AG08395 (cell line): ENCODE results near the gene ZNF527.
"Not testable (repeated sequence)": the region's sequence is repeated elsewhere in the genome, so short reads cannot be mapped to it uniquely, and the experiment has no call there.

Experiments
- DNase-seq: peaks from one replicate; pipeline ENCODE4 v3.0.0; 2012; ENCODE audit warnings: mixed read lengths, low spot score

ZNF527 gene

DNA sequence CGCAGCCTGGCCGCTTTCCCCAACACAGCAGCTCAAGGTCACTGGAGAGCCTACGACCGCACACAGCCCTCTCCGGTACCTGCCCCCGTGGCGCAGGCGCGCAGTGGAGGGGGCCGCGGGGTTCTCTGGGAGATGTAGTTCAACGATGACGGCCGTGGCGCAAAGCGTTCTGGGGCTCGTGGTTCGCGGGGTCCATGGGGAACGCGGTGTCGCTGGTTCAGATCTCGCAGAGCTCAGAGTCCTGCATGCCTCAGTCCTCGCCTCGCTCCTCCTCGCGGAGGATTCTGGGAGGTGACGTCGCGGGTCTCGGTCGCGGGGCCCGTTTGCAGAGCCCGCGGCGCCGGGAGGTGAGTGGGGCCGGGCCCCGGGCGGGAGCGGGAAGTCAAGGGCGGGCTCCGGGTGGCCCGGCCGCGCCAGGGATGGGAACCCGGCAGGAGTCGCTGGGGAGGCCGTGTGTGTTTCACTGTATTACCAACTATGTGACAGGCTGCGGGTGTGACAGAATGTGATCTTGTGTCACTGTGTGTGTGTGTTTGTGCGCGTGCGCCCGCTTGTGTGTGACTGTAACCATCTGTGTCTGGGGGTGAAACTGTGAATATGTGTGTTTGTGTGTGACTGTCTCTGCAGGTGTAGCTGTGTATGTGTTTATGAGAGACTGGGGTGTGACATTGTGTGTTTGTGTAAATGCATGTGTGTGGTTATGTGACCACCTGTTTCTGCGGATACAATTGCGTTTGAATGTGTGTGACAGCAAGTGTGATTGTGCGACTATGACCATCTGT, at the start of gene ZNF527:
TSS of gene ZNF527 (plus strand) at position 220 of the 782 bp plus-strand sequence. CDS start 3,100 bp downstream, outside the sequence.
- peak; percentile 98 for DNase-seq

DNA sequence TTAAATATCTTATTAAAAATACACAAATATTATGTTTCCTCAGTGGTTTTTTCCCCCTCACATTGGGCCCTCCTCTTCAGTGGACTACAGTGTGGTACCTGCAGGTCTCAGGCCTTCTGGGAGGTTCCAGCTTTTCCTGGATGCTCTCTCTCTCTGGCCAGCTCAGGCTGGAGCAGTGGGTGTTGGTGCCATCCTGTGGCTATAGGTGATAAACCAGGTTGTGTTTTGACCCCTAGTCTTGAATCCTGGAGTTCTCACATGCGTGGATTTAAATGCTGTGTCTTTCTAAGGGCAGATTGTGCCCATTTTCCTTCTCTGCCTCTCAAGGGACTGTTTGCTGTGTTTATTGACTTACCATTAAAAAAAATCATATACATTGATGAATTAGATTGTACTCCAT, 41.2 kb upstream of the ZNF527 start:
- DNase-seq, result no peak

DNA sequence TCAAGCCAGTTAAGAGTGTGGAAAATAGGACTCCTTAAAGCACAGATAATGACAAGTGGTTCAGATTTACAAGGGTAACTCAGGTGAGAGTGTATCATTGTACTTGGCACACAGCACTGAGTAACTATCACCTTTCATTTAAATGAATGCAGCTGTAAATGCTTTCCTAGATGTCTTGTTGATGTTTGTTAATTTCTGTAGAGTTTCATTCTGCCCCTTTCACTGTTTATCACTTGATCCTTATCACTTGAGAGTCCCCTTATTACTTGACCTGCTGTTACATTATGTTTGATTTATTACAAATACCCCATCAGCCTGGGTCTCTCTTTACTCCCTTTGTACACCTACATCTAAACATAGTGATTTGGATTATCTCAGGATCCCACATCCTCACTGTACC, 38.1 kb upstream of the ZNF527 start:
- no peak for DNase-seq

DNA sequence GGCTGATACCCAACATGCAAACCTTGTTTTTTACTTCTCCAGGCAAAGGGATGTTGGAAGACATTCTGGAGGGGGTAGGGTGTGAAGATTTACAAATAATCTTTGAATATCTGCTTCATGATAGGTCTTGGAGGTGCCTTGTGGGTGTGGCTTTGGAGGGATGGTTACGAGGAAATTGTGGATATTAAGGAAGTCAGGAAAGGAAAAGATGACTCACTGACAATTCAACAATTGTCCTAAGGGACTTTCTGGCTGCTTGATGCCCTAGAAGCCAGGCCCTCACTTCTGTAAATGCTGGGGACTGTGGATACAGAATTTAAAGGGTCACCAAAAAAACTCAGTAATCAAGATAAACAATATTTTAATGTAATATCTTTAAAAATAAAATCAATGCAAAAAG, 37.4 kb upstream of the ZNF527 start:
- DNase-seq, result no peak

DNA sequence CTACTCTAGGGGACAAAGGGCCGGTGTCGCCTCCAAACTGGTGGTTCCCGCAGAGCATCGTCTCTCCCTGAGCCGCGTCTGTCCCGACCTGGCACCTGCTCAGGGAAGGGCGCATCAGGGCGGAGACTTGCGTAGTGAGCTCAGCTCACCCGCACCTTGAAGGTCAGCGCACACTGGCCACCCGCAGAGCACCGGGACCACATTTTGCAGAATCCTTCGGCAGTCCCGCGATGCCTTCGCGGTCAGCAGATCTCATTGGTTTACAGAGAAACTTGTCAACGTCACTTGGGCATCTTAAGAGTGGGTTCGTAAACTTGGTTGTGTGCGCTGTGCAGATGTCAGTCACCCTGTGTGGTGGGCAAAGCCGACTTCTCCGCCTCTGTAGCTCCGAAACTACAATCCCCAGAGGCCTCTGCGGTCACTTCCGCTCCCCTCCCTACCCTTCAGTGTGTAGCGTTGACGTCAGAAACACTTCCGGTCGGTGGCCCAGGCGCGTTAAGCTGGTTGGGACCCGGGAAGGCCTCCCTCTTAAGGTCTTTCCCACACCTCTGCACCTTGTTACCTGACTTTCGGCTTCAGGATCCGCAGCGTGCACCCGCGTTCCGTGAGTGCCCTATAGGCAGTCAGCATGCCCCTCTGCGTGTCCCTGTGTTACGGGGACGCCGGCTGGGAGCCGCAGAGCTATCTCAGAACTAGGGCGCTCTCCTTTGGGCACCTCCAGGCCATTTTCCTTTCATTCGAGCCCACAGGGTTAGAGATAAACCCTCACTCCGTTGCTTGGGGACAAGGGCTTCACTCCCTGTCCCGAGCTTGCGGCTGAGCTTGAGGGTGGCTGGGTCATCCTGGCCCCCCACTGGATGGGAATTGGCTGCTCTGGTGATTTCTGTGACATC, 36.5 kb upstream of the ZNF527 start:
- peak; percentile 95 for DNase-seq

GRCh38 chr19:37342753-37343152, 28.1 kb upstream of the ZNF527 start:
- no peak for DNase-seq

DNA sequence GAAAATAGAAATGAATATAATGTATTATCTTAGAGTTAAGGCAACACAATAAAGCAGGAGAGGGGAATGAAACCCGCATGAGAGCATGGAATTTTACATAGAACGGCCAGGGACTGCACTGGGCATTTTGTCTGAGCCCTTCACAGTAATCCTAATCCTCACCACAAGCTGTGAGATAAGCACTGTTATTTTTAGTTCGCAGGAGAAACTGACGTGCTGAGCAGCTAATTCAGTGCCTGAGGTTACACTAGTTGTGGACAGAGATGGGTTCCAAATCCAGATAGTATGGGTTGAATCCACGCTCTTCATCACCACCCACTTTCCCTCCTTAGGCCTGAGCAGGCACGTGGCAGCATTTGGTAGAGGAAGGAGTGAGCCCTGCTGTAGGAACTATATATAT, 24.8 kb upstream of the ZNF527 start:
- no peak for DNase-seq

GRCh38 chr19:37348060-37348459, 22.8 kb upstream of the ZNF527 start:
- DNase-seq, result no peak

GRCh38 chr19:37353968-37354367, 16.9 kb upstream of the ZNF527 start:
- no peak for DNase-seq

DNA sequence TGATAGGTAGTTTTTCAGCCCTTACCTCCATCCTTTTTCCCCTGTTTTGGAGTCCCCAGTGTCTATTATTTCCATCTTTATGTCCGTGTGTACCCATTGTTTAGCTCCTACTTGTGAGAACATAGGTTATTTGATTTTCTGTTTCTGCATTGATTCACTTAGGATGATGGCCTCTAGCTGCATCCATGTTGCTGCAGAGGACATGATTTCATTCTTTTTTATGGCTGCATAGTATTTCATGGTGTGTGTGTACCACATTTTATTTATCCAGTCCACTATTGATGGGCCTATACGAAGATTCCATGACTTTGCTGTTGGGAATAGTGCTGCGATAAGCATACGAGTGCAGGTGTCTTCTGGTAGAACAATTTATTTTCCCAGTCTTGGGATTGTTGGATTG, 15.0 kb upstream of the ZNF527 start:
- DNase-seq, result no peak

GRCh38 chr19:37361994-37362393, 8.9 kb upstream of the ZNF527 start:
- DNase-seq, result peak; percentile 9

DNA sequence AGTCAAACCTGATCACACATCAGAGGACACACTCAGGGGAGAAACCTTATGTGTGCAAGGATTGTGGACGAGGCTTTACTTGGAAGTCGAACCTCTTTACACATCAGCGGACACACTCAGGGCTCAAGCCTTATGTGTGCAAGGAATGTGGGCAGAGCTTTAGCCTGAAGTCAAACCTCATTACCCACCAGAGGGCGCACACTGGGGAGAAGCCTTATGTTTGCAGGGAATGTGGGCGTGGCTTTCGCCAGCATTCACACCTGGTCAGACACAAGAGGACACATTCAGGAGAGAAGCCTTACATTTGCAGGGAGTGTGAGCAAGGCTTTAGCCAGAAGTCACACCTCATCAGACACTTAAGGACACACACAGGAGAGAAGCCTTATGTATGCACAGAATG, 8.2 kb upstream of the ZNF527 start:
- DNase-seq, result no peak

DNA sequence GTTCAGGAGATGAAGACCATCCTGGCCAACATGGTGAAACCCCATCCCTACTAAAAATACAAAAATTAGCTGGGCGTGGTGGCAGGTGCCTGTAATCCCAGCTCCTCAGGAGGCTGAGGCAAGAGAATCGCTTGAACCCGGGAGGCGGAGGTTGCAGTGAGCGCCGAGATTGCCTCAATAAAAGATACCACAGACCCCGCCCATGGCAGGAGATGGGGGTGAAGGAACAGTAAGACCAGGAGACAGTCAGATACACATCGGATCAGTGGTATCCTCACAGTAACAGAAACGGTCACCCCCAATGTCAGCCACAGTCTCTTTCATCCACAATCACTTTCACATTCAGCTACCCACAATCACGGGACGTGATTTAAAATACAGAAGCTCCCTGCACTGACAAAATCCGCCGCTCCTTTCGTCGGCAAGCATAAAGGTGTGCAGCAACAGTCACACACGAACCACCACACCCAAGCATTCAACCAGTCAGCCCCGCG, 466 bp upstream of the ZNF527 start:
- DNase-seq, result not testable (repeated sequence)

GRCh38 chr19:37389234-37389633, 18.3 kb downstream of the ZNF527 start:
- DNase-seq, result no peak

DNA sequence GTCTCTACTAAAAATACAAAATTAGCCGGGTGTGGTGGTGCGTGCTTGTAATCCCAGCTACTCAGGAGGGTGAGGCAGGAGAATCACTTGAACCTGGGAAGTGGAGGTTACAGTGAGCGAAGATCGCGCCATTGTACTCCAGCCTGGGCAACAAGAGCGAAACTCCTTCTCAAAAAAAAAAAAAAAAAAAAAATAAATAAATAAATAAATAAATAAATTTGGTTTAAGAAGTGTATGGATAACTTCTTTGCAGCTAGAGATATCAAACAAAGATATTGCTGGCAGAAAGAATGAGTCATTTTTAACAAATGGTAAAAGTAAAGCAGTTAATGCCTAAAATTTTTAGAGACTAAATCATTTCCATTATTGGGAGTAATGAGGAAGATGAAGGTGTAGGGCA, 20.5 kb downstream of the ZNF527 start:
- not testable (repeated sequence) for DNase-seq

GRCh38 chr19:37401078-37401477, 30.2 kb downstream of the ZNF527 start:
- DNase-seq, result no peak

- no peak for DNase-seq
Observed at GRCh38 chr19:37403403-37403802, 32.5 kb downstream of the ZNF527 start.

DNA sequence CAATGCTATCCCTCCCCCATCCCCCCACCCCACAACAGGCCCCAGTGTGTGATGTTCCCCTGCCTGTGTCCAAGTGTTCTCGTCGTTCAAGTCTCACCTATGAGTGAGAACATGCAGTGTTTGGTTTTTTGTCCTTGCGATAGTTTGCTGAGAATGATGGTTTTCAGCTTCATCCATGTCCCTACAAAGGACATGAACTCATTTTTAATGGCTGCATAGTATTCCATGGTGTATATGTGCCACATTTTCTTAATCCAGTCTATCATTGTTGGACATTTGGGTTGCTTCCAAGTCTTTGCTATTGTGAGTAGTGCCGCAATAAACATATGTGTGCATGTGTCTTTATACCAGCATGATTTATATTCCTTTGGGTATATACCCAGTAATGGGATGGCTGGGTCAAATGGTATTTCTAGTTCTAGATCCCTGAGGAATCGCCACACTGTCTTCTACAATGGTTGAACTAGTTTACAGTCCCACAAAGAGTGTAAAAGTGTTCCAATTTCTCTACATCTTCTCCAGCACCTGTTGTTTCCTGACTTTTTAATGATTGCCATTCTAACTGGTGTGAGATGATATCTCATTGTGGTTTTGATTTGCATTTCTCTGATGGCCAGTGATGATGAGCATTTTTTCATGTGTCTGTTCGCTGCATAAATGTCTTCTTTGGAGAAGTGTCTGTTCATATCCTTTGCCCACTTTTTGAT, 35.4 kb downstream of the ZNF527 start:
- not testable (repeated sequence) for DNase-seq

- no peak for DNase-seq
Observed at GRCh38 chr19:37412700-37413099, 41.8 kb downstream of the ZNF527 start.

- DNase-seq, result no peak
Observed at GRCh38 chr19:37413313-37414084, 42.6 kb downstream of the ZNF527 start.
